ENCODE data around the gene SLC49A4.

GRCh38 chr3:122760453-122761271 is 34.2 kb upstream of the SLC49A4 start:
- TF ChIP-seq POLR2A (IDR thresholded peaks at IDR 0.05) (no peak), CTCF (IDR thresholded peaks at IDR 0.05) (no peak)

Data from adrenal gland (tissue), 5 donors.